ENCODE measurements around the gene MSMB.

GRCh38 chr10:46050941-46051623 is 5.0 kb upstream of the MSMB start:
- TF ChIP-seq, protein P1, sequence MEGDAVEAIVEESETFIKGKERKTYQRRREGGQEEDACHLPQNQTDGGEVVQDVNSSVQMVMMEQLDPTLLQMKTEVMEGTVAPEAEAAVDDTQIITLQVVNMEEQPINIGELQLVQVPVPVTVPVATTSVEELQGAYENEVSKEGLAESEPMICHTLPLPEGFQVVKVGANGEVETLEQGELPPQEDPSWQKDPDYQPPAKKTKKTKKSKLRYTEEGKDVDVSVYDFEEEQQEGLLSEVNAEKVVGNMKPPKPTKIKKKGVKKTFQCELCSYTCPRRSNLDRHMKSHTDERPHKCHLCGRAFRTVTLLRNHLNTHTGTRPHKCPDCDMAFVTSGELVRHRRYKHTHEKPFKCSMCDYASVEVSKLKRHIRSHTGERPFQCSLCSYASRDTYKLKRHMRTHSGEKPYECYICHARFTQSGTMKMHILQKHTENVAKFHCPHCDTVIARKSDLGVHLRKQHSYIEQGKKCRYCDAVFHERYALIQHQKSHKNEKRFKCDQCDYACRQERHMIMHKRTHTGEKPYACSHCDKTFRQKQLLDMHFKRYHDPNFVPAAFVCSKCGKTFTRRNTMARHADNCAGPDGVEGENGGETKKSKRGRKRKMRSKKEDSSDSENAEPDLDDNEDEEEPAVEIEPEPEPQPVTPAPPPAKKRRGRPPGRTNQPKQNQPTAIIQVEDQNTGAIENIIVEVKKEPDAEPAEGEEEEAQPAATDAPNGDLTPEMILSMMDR (IDR thresholded peaks at IDR 0.05; ENCODE audit: low read depth, low read length) = no peak
- TF ChIP-seq MAX (IDR thresholded peaks at IDR 0.05; ENCODE audit: low read depth, low read length) = no peak

Measured in NB4 (cell line).